B cell (primary cell): Measurements from ENCODE around the gene BPIFA1. TPM values are rescaled to one million over a fixed set of nuclear protein-coding genes. Genes with fewer than 3 reads are reported as not detected.

Source experiments
- ATAC-seq: fragments of 200-7000 bp; cut with Tn5 transposase; one replicate; pipeline ENCODE4 v1.10.0; 2021; ENCODE audit warnings: low read depth, mild to moderate bottlenecking, moderate number of reproducible peaks, moderate library complexity
- CTCF ChIA-PET: fragments of 350-600 bp; sonication (Branson Sonifier 250); formaldehyde crosslinking; loops from one replicate; lab custom pipeline; 2021; ENCODE audit warnings: antibody characterized with exemption, inconsistent platforms; lab: Charles Lee
- POLR2A ChIA-PET: fragments of 350-600 bp; sonication (Branson Sonifier 250); formaldehyde crosslinking; loops from one replicate; lab custom pipeline; 2021; ENCODE audit warnings: antibody characterized with exemption; lab: Charles Lee
- DNase-seq: peaks from one replicate; pipeline ENCODE4 v3.0.0; 2013
- H2AFZ ChIP-seq: 2 replicates; pipeline ENCODE4 v1.6.1; 2012; ENCODE audit warnings: mild to moderate bottlenecking, low read depth, low read length; ENCODE audit not compliant: insufficient read depth, poor library complexity, severe bottlenecking
- H3K27ac ChIP-seq, 2 donors: 1 replicate in 1 of 2; 2 replicates in 1 of 2; pipeline ENCODE4 v1.5.1; 2012 to 2013; ENCODE audit warnings: low read length in 2 of 2, mild to moderate bottlenecking in 2 of 2, moderate library complexity in 1 of 2
- H3K27me3 ChIP-seq, 4 experiments: fragments of 200-600 bp in 1 of 4; sonication (generic) in 1 of 4; replicated peaks in 1 of 4; 1 replicate in 2 of 4; 2 replicates in 2 of 4; pipeline versions ENCODE4 v1.6.1 to v1.7.0; 2013 to 2016; ENCODE audit warnings: low read length in 3 of 4, mild to moderate bottlenecking in 2 of 4, mixed read lengths in 1 of 4, moderate library complexity in 1 of 4; ENCODE audit not compliant: insufficient read depth in 4 of 4, control insufficient read depth in 3 of 4; ENCODE audit errors: control extremely low read depth in 1 of 4
- H3K36me3 ChIP-seq, 2 experiments: replicated peaks in 1 of 2; 1 replicate in 1 of 2; 2 replicates in 1 of 2; pipeline versions ENCODE4 v1.6.1 to v1.7.1; 2013; ENCODE audit warnings: low read length in 1 of 2; ENCODE audit not compliant: insufficient read depth in 2 of 2, control insufficient read depth in 1 of 2; ENCODE audit errors: control extremely low read depth in 1 of 2, extremely low read depth in 1 of 2
- H3K4me1 ChIP-seq, 2 donors: fragments of 200-600 bp in 1 of 2; sonication (generic) in 1 of 2; 1 replicate in 1 of 2; 2 replicates in 1 of 2; pipeline versions ENCODE4 v1.5.1 to v1.6.1; 2013 to 2017; ENCODE audit warnings: low read length in 2 of 2; ENCODE audit not compliant: control insufficient read depth in 2 of 2, insufficient read depth in 2 of 2
- H3K4me2 ChIP-seq: replicated peaks from 2 replicates; pipeline ENCODE3; 2012; ENCODE audit warnings: mild to moderate bottlenecking, low read depth, low read length; ENCODE audit not compliant: poor library complexity, severe bottlenecking
- H3K4me3 ChIP-seq, 5 experiments: fragments of 200-600 bp in 1 of 5; sonication (generic) in 1 of 5; 1 replicate in 3 of 5; 2 replicates in 2 of 5; pipeline versions ENCODE4 v1.5.1 to v1.7.0; 2011 to 2016; ENCODE audit warnings: low read length in 4 of 5, mild to moderate bottlenecking in 4 of 5, low read depth in 2 of 5, control low read depth in 1 of 5, moderate library complexity in 1 of 5; ENCODE audit not compliant: insufficient read depth in 1 of 5; ENCODE audit errors: control extremely low read depth in 1 of 5, extremely low read depth in 1 of 5
- H3K79me2 ChIP-seq: fragments of 200-600 bp; sonication (generic); one replicate; pipeline ENCODE4 v1.6.0; 2016; ENCODE audit warnings: low read length; ENCODE audit not compliant: control insufficient read depth, insufficient read depth
- H3K9ac ChIP-seq: fragments of 200-600 bp; sonication (generic); 2 replicates; pipeline ENCODE4 v1.6.1; 2017; ENCODE audit warnings: mild to moderate bottlenecking, low read length, moderate library complexity
- H3K9me3 ChIP-seq, 3 donors: one replicate each; pipeline versions ENCODE4 v1.6.1 to v1.7.1; 2013; ENCODE audit warnings: low read length in 2 of 3; ENCODE audit not compliant: control insufficient read depth in 2 of 3, insufficient read depth in 1 of 3; ENCODE audit errors: control extremely low read depth in 1 of 3
- H4K20me1 ChIP-seq: 2 replicates; pipeline ENCODE4 v1.6.0; 2012; ENCODE audit warnings: mild to moderate bottlenecking, low read length; ENCODE audit not compliant: insufficient read depth, control insufficient read depth, poor library complexity, severe bottlenecking
- H3K27ac Mint-ChIP-seq: one replicate; pipeline ENCODE4 v1.8.0; 2021; ENCODE audit warnings: mixed read lengths
- H3K27me3 Mint-ChIP-seq: one replicate; pipeline ENCODE4 v1.8.0; 2021; ENCODE audit warnings: mixed read lengths
- H3K4me1 Mint-ChIP-seq: one replicate; pipeline ENCODE4 v1.8.0; 2021; ENCODE audit warnings: mixed read lengths
- H3K4me3 Mint-ChIP-seq: one replicate; pipeline ENCODE4 v1.8.0; 2021; ENCODE audit warnings: mixed read lengths
- H3K9me3 Mint-ChIP-seq: one replicate; pipeline ENCODE4 v1.8.0; 2022; ENCODE audit warnings: mixed read lengths; ENCODE audit not compliant: insufficient read depth
- EZH2 ChIP-seq: IDR thresholded peaks from 2 replicates; pipeline ENCODE4 v1.6.1; 2012; ENCODE audit warnings: borderline replicate concordance, low read depth, mild to moderate bottlenecking, moderate library complexity, low read length; ENCODE audit not compliant: insufficient read depth, poor library complexity, severe bottlenecking
- WGBS: methylation state at CpG from one replicate; pipeline ENCODE4 v1.1.5; 2013; ENCODE audit warnings: missing lambda C conversion rate; ENCODE audit not compliant: insufficient coverage; 5-methylcytosine and 5-hydroxymethylcytosine counted together
- intact Hi-C: fragments of 100-400 bp; cut with micrococcal nuclease; formaldehyde crosslinking; loops from one replicate; pipeline ENCODE4 v1.10.0; 2022
- polyA plus RNA-seq: library from polyadenylated mRNA; depleted of rRNA; stranded (reverse); fragments of >200 nt; gene quantifications from 2 replicates; pipeline ENCODE4 v1.2.3, GENCODE V29; 2012
- total RNA-seq, 2 donors: library from RNA; stranded (reverse); fragments of 120-200 nt in 1 of 2; gene quantifications; 1 replicate in 1 of 2; 2 replicates in 1 of 2; pipeline versions ENCODE4 v1.2.3 to v1.2.4, GENCODE V29; 2013 to 2022
- TF ChIP-seq, protein P1 (sequence below): fragments of 200-600 bp; IDR thresholded peaks from one replicate; pipeline ENCODE4 v1.8.0; 2022; ENCODE audit warnings: antibody characterized with exemption, mild to moderate bottlenecking

The BPIFA1 gene
- total and polyA plus RNA-seq, 2 donors (not counting 1 experiment from before 2014, with no cell fraction given): not detected

DNA sequence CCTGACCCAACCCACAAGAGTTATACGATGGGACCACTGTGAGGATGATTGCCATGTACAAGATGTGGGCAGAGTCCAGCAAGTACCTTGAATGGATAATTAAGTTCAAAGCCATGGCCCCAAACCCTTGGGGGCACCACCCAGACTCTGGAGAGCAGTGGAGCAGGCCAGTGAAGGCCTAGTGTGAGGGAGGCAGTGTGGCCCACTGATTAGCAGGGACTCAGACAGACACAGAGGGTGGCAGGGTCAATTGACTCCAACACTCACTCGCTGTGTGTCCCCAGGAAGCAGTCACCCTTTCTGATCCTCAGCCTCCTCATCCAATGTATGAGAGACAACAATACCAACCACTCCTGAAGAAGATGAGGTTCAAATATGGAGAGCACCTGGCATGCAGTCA, 1.7 kb upstream of the BPIFA1 start:
- Histone ChIP-seq H3K9ac (no peak overlapping the region), H3K9me3 (no peaks in the 10 kb centered on the region), H4K20me1 (no peaks in the 10 kb centered on the region), H3K79me2 (no peaks in the 10 kb centered on the region), H3K27me3 (peaks cover 0 to 11% (median 2%) of the 10 kb centered on the region in 4 experiments), H3K27ac (no peak overlapping the region), H3K4me1 (no peaks in the 10 kb centered on the region), H2AFZ (no peak overlapping the region), H3K36me3 (no peaks in the 10 kb centered on the region), H3K4me2 (no peak overlapping the region), H3K4me3 (no peak overlapping the region)
- peaks cover 24% of the 10 kb centered on the region for H3K27me3 Mint-ChIP-seq
- TF ChIP-seq, protein P1, sequence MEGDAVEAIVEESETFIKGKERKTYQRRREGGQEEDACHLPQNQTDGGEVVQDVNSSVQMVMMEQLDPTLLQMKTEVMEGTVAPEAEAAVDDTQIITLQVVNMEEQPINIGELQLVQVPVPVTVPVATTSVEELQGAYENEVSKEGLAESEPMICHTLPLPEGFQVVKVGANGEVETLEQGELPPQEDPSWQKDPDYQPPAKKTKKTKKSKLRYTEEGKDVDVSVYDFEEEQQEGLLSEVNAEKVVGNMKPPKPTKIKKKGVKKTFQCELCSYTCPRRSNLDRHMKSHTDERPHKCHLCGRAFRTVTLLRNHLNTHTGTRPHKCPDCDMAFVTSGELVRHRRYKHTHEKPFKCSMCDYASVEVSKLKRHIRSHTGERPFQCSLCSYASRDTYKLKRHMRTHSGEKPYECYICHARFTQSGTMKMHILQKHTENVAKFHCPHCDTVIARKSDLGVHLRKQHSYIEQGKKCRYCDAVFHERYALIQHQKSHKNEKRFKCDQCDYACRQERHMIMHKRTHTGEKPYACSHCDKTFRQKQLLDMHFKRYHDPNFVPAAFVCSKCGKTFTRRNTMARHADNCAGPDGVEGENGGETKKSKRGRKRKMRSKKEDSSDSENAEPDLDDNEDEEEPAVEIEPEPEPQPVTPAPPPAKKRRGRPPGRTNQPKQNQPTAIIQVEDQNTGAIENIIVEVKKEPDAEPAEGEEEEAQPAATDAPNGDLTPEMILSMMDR: no peak
- no peak for TF ChIP-seq EZH2
- CTCF ChIA-PET: no interaction called here
- no peaks in the 10 kb centered on the region for H3K4me1 Mint-ChIP-seq
- H3K4me3 Mint-ChIP-seq: no peak overlapping the region
- intact Hi-C loops: no loop called here
- no peak overlapping the region for H3K27ac Mint-ChIP-seq
- DNase-seq (no peak), ATAC-seq (no peak)
- WGBS: 100% methylated on average over 1 of the region's 2 CpGs
- H3K9me3 Mint-ChIP-seq: no peaks in the 10 kb centered on the region
- POLR2A ChIA-PET: no interaction called here

DNA sequence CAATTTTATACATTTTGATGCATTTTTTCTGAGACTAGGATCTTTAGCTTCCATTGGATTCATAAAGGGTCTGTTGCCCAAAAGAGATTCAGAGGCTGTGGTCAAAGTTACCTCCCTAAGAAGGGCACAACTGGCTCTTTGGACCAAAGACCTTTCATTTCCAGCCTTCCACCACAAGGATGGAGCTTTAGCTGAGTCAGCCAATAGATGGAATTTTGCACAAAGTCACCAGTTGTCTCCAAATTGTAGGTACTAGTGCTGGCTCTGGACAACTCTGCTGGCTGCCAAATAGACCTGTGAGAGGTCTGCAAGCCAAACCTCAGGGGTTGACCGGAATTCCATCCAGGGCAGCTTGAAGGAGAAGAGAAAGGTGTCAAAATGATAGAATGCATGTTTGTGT, 555 bp downstream of the BPIFA1 start:
- H3K4me2 ChIP-seq: no peak overlapping the region
- no peaks in the 10 kb centered on the region for H3K9me3 Mint-ChIP-seq
- ATAC-seq: no peak
- WGBS: 88% methylated on average over 1 of the region's 1 CpG
- H3K27me3 ChIP-seq: peaks cover 0 to 13% (median 0%) of the 10 kb centered on the region in 4 experiments
- H3K27me3 Mint-ChIP-seq: peaks cover 31% of the 10 kb centered on the region
- no peaks in the 10 kb centered on the region for H3K79me2 ChIP-seq
- no peak overlapping the region for H3K27ac Mint-ChIP-seq
- CTCF ChIA-PET: no interaction called here
- no peaks in the 10 kb centered on the region for H3K4me1 ChIP-seq
- intact Hi-C loops: no loop called here
- no peak overlapping the region for H3K9ac ChIP-seq
- DNase-seq: no peak
- no peaks in the 10 kb centered on the region for H3K36me3 ChIP-seq
- no peak overlapping the region for H2AFZ ChIP-seq
- TF ChIP-seq, protein P1: no peak
- no peak for TF ChIP-seq EZH2
- no peaks in the 10 kb centered on the region for H3K9me3 ChIP-seq
- no peak overlapping the region for H3K27ac ChIP-seq
- H3K4me1 Mint-ChIP-seq: no peaks in the 10 kb centered on the region
- H3K4me3 ChIP-seq: no peak overlapping the region
- no peaks in the 10 kb centered on the region for H4K20me1 ChIP-seq
- no peak overlapping the region for H3K4me3 Mint-ChIP-seq
- POLR2A ChIA-PET: no interaction called here
